ENCODE measurements around the gene HOXB9. TPM values are rescaled to one million over a fixed set of nuclear protein-coding genes. Genes with fewer than 3 reads are reported as not detected.

Gene HOXB9
- total and polyA plus RNA-seq, 9 of the 15 experiments (the other 6 are each of a cell fraction or from before 2014, with no cell fraction given) = 3.1 to 196 (median 77.6) TPM

- TF ChIP-seq GTF2B (IDR thresholded peaks at IDR 0.05; ENCODE audit: extremely low read depth, insufficient read length) (no peak), TAL1 (IDR thresholded peaks at IDR 0.05) (no peak), CHD1 (IDR thresholded peaks at IDR 0.05; ENCODE audit: low read length) (peak; percentile 72), NFIX (CRISPR knock-in tag; IDR thresholded peaks at IDR 0.05; ENCODE audit: low read depth) (no peak), MBD2 (IDR thresholded peaks at IDR 0.05; ENCODE audit: borderline replicate concordance, low read depth) (no peak), ZNF551 (CRISPR knock-in tag; IDR thresholded peaks at IDR 0.05) (no peak), ZNF140 (CRISPR knock-in tag; IDR thresholded peaks at IDR 0.05) (no peak), ZNF57 (CRISPR knock-in tag; IDR thresholded peaks at IDR 0.05) (no peak), AFF1 (IDR thresholded peaks at IDR 0.05; ENCODE audit: low read depth in 1 of 2, partially characterized antibody in 2 of 2) (peak in 1 of 2 experiments; percentile 91), GABPA (tag; conservative IDR thresholded peaks at IDR 0.05; ENCODE audit: low read depth) (no peak; the same call in 1 of the 2 replicates), ERF (CRISPR knock-in tag; IDR thresholded peaks at IDR 0.05) (no peak), HDAC1 (IDR thresholded peaks at IDR 0.05) (no peak), HMG20A (CRISPR knock-in tag; conservative IDR thresholded peaks at IDR 0.05) (no peak), GMEB1 (CRISPR knock-in tag; IDR thresholded peaks at IDR 0.05) (no peak), ZNF511 (CRISPR knock-in tag; IDR thresholded peaks at IDR 0.05) (peak; percentile 67; the same call in 1 of the 2 replicates), EWSR1 (IDR thresholded peaks at IDR 0.05; ENCODE audit: borderline replicate concordance, low read depth, partially characterized antibody) (no peak), KAT7 (CRISPR knock-in tag; IDR thresholded peaks at IDR 0.05; ENCODE audit: borderline replicate concordance) (no peak), ATF6 (CRISPR knock-in tag; IDR thresholded peaks at IDR 0.05) (no peak)
Observed at GRCh38 chr17:48610282-48611211, 15.6 kb downstream of the HOXB9 start, which contains the start of gene HOXB7 (continued).

Measured in K562 (cell line).